HepG2 (cell line): ENCODE measurements around the gene HOXC11. TPM values are rescaled to one million over a fixed set of nuclear protein-coding genes. Genes with fewer than 3 reads are reported as not detected.
A peak's percentile ranks its signal among the peaks of the same experiment; 100 is the strongest.

Experiments used
- CCAR2 ChIP-seq: fragments of 200-400 bp; formaldehyde crosslinking; optimal IDR thresholded peaks from 2 replicates; pipeline ENCODE3; 2018; ENCODE audit warnings: low read depth, mild to moderate bottlenecking, low read length, moderate library complexity
- DNMT1 ChIP-seq: sonication (generic); formaldehyde crosslinking; IDR thresholded peaks from 2 replicates; pipeline ENCODE4 v1.5.1; 2020; ENCODE audit warnings: mild to moderate bottlenecking, missing genetic modification reagents
- JUND ChIP-seq: sonication (generic); formaldehyde crosslinking; IDR thresholded peaks from 2 replicates; pipeline ENCODE4 v1.8.0; 2022; ENCODE audit warnings: mild to moderate bottlenecking, missing genetic modification reagents
- MTF1 ChIP-seq: sonication (generic); formaldehyde crosslinking; IDR thresholded peaks from 2 replicates; pipeline ENCODE4 v1.5.0; 2020; ENCODE audit warnings: missing genetic modification reagents
- PAX8 ChIP-seq: sonication (generic); formaldehyde crosslinking; IDR thresholded peaks from 2 replicates; pipeline ENCODE4 v1.8.0; 2022; ENCODE audit warnings: mild to moderate bottlenecking, missing genetic modification reagents, borderline replicate concordance
- SRSF1 ChIP-seq: fragments of 200-400 bp; formaldehyde crosslinking; optimal IDR thresholded peaks from 2 replicates; pipeline ENCODE3; 2017; ENCODE audit warnings: mild to moderate bottlenecking, low read depth, low read length, moderate library complexity
- TGIF2 ChIP-seq: IDR thresholded peaks from 2 replicates; pipeline ENCODE4 v1.6.1; 2016; ENCODE audit warnings: control low read depth, missing compliant biosample characterization
- ZFY ChIP-seq: sonication (generic); formaldehyde crosslinking; IDR thresholded peaks from 2 replicates; pipeline ENCODE4 v1.4.0; 2020; ENCODE audit warnings: missing genetic modification reagents
- ZNF383 ChIP-seq: sonication (generic); formaldehyde crosslinking; IDR thresholded peaks from 2 replicates; pipeline ENCODE4 v1.4.0; 2020; ENCODE audit warnings: missing genetic modification reagents, mild to moderate bottlenecking, borderline replicate concordance
- ZNF484 ChIP-seq: sonication (generic); formaldehyde crosslinking; IDR thresholded peaks from 2 replicates; pipeline ENCODE4 v1.5.1; 2020; ENCODE audit warnings: mild to moderate bottlenecking, low read depth, missing genetic modification reagents, borderline replicate concordance
- ZNF576 ChIP-seq: sonication (generic); formaldehyde crosslinking; IDR thresholded peaks from 2 replicates; pipeline ENCODE4 v1.4.0; 2020; ENCODE audit warnings: mild to moderate bottlenecking, missing genetic modification reagents
- ZSCAN21 ChIP-seq: sonication (generic); formaldehyde crosslinking; IDR thresholded peaks from 2 replicates; pipeline ENCODE4 v1.8.0; 2022; ENCODE audit warnings: mild to moderate bottlenecking, missing genetic modification reagents, moderate library complexity, borderline replicate concordance
- ZSCAN22 ChIP-seq: sonication (generic); formaldehyde crosslinking; IDR thresholded peaks from 2 replicates; pipeline ENCODE4 v1.4.0; 2020; ENCODE audit warnings: mild to moderate bottlenecking, missing genetic modification reagents
- polyA plus RNA-seq, 8 experiments: library from polyadenylated mRNA; depleted of rRNA in 3 of 8; stranded (reverse) in 7 of 8; unstranded in 1 of 8; fragments of >200 nt; fragmentation: Illumina TruSeq in 4 of 8; extraction: Trizol in 4 of 8; gene quantifications; 2 replicates each; pipeline versions ENCODE4 v1.2.1 to v1.2.3, GENCODE V29; 2011 to 2016; ENCODE audit warnings: low read depth in 4 of 8, missing spikeins in 1 of 8, mixed read lengths in 1 of 8; ENCODE audit not compliant: insufficient read depth in 1 of 8
- total RNA-seq, 5 experiments: library from RNA; depleted of rRNA; stranded (reverse); fragments of >200 nt; fragmentation: Illumina TruSeq; extraction: Trizol; gene quantifications; 2 replicates each; pipeline ENCODE4 v1.2.3, GENCODE V29; 2016; ENCODE audit warnings: low read depth in 1 of 5
- TF ChIP-seq, protein P1 (sequence below): sonication (generic); formaldehyde crosslinking; IDR thresholded peaks from 2 replicates; pipeline ENCODE4 v1.4.0; 2020; ENCODE audit warnings: missing genetic modification reagents
- TF ChIP-seq, protein P2 (sequence below): sonication (generic); formaldehyde crosslinking; IDR thresholded peaks from 2 replicates; pipeline ENCODE4 v1.5.0; 2020; ENCODE audit warnings: mild to moderate bottlenecking, missing genetic modification reagents
- TF ChIP-seq, protein P3 (sequence below): sonication (generic); formaldehyde crosslinking; IDR thresholded peaks from 2 replicates; pipeline ENCODE4 v1.5.1; 2020; ENCODE audit warnings: mild to moderate bottlenecking, missing genetic modification reagents, borderline replicate concordance
- TF ChIP-seq, protein P4 (sequence below): sonication (generic); formaldehyde crosslinking; IDR thresholded peaks from 2 replicates; pipeline ENCODE4 v1.4.0; 2020; ENCODE audit warnings: missing genetic modification reagents, mild to moderate bottlenecking, borderline replicate concordance

HOXC11 gene
- total and polyA plus RNA-seq, 2 of the 13 experiments (the other 11 are each of a cell fraction or from before 2014, with no cell fraction given), result not detected

DNA sequence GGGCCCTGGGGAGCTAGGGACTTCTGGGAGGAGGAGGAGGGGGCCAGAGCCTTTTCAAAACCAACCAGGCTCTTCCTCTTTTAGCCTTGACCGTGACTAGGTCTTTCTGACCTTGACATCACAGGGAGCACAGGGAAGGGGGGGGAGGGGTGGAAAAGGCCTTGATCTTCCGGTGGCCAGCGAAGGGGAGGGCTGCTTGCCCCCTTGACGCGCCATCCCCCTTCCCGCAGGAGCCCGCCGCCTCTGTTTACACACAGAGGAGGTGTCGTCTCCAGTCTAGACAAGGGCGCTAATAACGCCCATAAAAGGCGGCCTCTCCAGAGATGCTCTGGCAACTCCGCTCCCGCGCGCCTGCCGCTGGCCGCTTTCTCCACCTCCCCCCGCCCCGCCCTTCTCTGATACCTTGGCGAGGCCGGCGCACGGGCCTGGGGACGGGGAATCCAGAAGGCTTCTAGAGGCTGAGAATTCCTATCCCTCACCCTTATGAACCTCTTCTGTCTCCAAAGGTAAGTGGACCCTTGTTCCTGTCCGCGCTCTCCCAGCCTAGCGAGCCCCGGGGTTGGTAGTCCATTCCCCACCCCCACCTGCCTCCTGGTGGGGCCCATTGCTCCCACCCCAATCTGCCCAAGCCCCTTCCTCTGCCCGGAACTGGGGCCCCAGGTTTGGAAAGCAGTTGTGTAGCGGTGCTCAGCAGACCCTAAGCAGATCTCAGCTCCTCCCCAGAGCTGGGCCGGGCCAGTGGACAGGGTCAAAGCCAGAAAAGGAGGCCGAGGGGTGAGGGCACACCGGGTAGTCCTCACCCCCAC, 23.1 kb upstream of the HOXC11 start (continued):
- TF ChIP-seq JUND (CRISPR knock-in tag), result no peak
- TF ChIP-seq PAX8 (CRISPR knock-in tag), result no peak
- TF ChIP-seq ZNF576 (CRISPR knock-in tag), result no peak
- TF ChIP-seq, protein P1, sequence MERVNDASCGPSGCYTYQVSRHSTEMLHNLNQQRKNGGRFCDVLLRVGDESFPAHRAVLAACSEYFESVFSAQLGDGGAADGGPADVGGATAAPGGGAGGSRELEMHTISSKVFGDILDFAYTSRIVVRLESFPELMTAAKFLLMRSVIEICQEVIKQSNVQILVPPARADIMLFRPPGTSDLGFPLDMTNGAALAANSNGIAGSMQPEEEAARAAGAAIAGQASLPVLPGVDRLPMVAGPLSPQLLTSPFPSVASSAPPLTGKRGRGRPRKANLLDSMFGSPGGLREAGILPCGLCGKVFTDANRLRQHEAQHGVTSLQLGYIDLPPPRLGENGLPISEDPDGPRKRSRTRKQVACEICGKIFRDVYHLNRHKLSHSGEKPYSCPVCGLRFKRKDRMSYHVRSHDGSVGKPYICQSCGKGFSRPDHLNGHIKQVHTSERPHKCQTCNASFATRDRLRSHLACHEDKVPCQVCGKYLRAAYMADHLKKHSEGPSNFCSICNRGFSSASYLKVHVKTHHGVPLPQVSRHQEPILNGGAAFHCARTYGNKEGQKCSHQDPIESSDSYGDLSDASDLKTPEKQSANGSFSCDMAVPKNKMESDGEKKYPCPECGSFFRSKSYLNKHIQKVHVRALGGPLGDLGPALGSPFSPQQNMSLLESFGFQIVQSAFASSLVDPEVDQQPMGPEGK (CRISPR knock-in tag), result peak; percentile 37; the same call in 1 of the 2 replicates
- TF ChIP-seq, protein P2, sequence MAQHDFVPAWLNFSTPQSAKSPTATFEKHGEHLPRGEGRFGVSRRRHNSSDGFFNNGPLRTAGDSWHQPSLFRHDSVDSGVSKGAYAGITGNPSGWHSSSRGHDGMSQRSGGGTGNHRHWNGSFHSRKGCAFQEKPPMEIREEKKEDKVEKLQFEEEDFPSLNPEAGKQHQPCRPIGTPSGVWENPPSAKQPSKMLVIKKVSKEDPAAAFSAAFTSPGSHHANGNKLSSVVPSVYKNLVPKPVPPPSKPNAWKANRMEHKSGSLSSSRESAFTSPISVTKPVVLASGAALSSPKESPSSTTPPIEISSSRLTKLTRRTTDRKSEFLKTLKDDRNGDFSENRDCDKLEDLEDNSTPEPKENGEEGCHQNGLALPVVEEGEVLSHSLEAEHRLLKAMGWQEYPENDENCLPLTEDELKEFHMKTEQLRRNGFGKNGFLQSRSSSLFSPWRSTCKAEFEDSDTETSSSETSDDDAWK, result no peak
- no peak for TF ChIP-seq ZSCAN22 (CRISPR knock-in tag)
- no peak for TF ChIP-seq ZSCAN21 (CRISPR knock-in tag)
- no peak for TF ChIP-seq MTF1
- TF ChIP-seq DNMT1 (CRISPR knock-in tag), result no peak
- no peak for TF ChIP-seq SRSF1
- no peak for TF ChIP-seq ZFY (CRISPR knock-in tag)
- TF ChIP-seq ZNF383 (CRISPR knock-in tag), result no peak
- no peak for TF ChIP-seq ZNF484 (CRISPR knock-in tag)
- no peak for TF ChIP-seq TGIF2
- no peak for TF ChIP-seq CCAR2
- TF ChIP-seq, protein P3, sequence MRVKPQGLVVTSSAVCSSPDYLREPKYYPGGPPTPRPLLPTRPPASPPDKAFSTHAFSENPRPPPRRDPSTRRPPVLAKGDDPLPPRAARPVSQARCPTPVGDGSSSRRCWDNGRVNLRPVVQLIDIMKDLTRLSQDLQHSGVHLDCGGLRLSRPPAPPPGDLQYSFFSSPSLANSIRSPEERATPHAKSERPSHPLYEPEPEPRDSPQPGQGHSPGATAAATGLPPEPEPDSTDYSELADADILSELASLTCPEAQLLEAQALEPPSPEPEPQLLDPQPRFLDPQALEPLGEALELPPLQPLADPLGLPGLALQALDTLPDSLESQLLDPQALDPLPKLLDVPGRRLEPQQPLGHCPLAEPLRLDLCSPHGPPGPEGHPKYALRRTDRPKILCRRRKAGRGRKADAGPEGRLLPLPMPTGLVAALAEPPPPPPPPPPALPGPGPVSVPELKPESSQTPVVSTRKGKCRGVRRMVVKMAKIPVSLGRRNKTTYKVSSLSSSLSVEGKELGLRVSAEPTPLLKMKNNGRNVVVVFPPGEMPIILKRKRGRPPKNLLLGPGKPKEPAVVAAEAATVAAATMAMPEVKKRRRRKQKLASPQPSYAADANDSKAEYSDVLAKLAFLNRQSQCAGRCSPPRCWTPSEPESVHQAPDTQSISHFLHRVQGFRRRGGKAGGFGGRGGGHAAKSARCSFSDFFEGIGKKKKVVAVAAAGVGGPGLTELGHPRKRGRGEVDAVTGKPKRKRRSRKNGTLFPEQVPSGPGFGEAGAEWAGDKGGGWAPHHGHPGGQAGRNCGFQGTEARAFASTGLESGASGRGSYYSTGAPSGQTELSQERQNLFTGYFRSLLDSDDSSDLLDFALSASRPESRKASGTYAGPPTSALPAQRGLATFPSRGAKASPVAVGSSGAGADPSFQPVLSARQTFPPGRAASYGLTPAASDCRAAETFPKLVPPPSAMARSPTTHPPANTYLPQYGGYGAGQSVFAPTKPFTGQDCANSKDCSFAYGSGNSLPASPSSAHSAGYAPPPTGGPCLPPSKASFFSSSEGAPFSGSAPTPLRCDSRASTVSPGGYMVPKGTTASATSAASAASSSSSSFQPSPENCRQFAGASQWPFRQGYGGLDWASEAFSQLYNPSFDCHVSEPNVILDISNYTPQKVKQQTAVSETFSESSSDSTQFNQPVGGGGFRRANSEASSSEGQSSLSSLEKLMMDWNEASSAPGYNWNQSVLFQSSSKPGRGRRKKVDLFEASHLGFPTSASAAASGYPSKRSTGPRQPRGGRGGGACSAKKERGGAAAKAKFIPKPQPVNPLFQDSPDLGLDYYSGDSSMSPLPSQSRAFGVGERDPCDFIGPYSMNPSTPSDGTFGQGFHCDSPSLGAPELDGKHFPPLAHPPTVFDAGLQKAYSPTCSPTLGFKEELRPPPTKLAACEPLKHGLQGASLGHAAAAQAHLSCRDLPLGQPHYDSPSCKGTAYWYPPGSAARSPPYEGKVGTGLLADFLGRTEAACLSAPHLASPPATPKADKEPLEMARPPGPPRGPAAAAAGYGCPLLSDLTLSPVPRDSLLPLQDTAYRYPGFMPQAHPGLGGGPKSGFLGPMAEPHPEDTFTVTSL, result no peak
- TF ChIP-seq, protein P4, sequence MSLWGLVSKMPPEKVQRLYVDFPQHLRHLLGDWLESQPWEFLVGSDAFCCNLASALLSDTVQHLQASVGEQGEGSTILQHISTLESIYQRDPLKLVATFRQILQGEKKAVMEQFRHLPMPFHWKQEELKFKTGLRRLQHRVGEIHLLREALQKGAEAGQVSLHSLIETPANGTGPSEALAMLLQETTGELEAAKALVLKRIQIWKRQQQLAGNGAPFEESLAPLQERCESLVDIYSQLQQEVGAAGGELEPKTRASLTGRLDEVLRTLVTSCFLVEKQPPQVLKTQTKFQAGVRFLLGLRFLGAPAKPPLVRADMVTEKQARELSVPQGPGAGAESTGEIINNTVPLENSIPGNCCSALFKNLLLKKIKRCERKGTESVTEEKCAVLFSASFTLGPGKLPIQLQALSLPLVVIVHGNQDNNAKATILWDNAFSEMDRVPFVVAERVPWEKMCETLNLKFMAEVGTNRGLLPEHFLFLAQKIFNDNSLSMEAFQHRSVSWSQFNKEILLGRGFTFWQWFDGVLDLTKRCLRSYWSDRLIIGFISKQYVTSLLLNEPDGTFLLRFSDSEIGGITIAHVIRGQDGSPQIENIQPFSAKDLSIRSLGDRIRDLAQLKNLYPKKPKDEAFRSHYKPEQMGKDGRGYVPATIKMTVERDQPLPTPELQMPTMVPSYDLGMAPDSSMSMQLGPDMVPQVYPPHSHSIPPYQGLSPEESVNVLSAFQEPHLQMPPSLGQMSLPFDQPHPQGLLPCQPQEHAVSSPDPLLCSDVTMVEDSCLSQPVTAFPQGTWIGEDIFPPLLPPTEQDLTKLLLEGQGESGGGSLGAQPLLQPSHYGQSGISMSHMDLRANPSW (CRISPR knock-in tag), result no peak
